ENCODE results near the gene FBXO48.

The FBXO48 gene

DNA sequence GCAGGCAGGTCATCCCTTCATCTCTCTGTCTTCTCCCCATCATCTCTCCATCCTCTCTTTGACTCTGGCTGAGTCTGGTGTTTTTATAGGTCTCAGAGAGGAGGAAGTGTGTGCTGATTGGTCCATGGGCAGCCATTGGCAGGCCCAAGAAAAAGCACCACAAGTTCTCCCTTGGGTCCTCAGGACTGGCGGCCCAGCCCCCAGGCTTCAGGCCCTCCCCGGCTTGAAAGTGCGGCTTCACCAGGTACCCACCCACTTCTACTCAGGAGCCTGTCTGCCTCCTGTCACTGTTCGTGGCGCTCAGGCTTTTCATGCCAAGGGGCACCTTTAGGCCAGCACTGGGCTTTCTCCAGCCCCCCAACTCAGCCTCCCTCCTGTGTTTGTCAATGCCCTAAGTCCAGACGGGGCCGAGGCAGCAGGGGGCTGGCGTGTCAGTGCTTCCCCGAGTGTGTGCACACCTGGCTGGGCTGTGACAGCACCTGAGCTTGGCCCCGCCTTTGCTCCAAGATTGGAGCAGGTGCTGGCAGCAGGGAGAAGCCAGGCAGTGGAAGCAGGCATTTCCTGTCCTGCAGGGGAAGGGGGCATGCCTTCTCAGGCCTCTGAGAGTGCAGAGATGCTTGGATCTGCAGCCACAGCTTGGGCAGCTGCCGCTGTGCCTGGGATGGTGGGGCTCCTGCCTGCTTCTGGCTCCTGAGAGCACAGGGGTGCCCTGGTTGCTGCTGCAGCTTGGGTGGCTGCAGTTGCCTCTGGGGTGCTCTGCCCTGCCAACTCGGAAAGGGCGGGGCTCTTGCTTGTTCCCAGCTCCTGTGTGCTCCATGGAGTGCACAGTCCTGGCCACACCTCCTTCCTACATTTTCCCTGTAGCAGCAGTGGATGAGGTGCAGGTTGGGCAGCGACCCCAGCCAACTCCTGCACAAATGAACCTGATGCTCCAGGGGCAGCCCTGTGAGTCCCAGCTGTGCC lies 34.1 kb downstream of the FBXO48 start:
- DNase-seq, result no peak

DNA sequence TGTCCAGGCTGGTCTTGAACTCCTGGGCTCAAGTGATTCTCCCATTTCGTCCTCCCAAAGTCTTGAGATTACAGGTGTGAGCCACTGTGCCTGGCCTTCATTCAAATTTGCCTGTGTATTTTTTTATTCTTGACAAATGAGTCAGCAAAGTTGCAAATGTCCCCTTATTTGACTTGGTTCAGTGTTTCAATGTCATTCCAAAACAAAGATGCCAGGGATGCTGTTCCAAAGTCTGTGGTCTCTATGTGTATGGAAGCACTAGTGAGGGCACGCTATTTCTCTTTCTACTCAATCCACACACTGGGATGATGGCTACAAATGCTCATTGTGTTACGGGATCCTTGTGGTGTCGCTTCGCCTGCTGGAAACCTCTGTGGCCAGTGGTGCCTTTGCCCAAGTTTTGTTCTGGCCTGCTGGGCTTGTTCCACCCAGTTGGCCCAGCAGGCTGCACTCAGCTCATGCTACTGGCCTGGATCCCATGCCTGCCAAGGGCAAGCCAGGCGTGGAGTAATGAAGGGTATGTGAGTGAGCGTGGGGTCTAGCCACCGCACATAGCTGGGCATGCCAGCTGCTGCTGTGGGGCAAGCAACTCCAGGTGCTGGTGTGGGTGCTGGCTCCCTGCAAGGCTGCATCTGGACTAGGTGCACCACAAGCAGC lies 35.6 kb downstream of the FBXO48 start:
- no peak for DNase-seq

DNA sequence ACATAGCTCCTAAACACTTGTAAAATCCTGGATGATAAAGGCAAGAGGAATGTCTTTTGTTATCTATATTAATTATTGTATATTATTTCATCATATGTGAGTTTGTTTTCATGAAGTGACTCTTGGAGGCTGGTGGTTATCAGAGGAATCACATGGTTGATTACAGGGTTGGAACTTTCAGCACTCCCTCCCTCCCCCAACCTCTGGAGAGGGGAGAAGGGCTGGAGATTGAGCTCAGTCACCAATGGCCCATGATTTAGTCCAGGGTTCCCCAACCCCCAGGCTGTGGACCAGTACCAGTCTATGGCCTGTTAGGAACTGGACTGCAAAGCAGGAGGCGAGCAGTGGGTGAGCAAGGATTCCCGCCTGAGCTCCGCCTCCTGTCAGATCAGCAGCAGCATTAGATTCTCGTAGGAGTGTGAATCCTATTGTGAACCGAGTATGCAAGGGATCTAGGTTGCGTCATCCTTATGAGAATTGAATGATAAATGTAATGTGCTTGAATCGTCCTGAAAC lies 37.7 kb downstream of the FBXO48 start:
- no peak for DNase-seq

DNA sequence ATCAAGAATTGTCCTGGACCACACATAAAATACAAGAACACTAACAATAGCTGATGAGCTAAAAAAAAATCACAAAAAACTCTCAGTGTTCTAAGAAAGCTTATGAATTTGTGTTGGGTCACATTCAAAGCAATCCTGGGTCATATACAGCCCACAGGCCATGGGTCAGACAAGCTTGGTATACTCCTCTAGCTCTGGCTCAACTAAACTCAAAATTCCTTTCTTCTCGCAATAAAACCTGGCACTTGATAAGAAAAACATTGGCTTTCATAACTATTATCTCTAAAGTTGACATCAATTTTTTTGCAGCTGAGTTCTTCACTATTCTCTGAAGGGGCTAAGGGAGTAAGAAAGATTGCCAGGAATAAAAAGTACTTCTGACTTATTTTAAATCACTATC lies 38.3 kb downstream of the FBXO48 start:
- no peak for DNase-seq

DNA sequence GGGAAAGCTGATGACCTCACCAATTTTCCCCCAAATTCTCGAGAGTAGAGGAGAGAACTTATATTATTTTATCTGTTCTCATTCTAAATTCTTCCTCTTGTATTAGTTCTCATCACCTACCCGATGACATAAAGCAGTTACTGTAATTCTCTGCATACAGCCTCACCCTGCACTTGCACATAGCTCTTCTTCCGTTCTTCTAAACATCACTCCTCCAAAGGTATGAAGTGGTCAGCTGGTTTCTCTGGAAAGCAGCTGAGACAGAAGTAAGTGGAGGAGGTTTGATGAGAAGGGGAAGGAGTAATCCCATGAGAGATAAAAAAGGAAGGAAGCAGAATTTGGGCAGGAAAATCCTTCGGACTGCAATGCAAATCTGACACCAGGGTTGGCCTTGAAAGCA lies 39.0 kb downstream of the FBXO48 start:
- DNase-seq, result no peak

DNA sequence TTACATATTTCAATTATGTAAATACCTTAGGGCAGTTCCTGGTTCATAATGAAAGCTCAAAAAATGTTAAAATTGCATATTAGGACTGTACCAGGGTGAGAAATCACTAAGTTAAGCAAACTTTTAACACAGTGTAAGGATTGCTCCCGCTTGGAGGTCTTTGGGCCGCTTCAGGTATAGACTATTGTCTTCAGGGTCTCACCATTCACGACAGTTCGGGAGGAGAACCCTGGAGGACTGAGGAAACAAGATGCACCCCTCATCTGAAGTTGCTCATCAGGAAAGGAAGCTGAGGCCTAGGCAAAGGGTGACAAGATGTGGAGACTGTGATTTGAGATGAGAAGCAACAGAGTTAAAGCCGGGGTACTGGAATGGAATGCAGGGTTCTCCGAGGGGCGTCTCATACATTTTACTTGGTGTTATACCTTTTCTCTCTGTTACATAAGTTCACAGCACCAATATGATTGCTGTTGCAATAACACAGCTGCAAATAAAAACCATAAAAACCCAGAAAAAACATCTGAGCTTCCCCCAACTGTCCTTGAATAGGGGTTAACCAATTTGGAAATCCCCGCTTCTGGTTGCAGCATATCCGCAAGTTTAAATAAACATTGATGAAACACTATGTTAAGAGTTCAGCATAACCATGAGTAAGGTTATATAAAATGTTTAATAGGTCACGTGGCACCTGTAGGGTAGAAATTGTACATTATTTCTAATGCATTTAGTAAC lies 40.1 kb downstream of the FBXO48 start:
- no peak for DNase-seq

DNA sequence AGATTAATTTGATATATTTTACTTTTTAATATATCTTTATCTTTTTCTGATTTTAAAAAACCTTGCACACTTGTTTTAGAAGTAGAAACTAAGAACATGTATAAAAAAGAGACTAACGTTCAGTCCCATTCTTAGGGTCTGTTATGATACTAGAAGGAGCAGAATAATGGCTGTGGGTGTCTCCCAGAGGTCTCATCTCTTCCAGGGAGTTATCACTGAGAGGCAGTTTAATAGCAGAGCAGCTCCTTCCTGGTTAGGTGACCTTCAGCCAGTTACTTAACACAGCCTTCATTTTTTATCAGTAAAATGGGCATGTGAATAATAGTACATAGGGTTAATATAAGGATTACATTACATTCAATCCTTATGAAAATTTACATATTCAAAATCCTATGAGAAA lies 40.6 kb downstream of the FBXO48 start:
- no peak for DNase-seq

DNA sequence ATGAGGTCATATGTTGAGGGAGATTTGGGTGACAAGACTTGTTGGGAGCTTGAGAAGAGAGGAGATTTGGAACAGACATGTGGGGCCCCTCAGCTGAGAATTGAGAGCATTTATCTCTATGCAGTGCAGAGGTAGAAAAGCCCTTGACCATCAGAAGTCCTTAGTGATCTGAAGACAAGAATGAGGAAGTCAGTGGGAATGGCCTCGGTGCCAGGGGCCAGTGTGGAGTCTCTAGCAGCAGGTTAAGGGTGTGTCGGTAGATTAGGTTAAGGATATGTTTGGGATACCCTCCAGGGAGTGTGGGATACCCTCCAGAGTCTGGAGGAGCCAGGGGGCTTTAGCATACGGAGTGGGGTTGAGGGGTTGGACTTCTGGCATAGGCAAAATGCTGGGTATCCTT lies 41.6 kb downstream of the FBXO48 start:
- no peak for DNase-seq

DNA sequence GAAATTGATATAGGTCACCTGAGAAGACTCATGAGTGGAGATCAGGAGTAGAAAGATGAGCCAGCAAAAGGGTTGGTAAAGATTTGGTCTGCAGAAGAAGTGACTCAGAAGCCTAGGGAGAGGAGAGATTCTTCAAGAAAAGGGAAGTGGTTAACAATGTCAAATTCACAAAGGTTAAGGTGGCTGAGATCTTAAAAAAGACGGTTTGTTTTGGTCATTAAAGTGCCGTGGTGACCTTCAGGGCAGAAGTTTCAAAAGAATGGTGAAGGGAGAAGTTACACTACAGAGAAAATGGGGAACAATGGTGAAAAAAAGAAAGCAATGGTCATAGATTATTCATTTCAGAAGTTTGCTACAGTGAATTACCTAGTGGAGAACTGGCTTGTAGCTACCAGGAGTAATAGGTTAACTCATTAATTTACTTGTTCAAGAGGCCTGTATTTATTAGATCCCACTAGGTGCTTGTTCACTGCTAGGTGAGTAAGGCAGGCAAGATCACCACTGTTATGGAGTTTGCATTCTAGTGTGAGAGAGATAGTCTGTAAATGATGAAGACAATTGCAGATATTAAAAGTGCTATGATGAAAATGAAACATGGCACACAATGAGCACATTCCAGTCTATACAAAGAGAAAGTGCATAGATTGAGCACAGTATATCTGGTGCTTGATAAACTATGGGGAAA lies 43.0 kb downstream of the FBXO48 start:
- no peak for DNase-seq

DNA sequence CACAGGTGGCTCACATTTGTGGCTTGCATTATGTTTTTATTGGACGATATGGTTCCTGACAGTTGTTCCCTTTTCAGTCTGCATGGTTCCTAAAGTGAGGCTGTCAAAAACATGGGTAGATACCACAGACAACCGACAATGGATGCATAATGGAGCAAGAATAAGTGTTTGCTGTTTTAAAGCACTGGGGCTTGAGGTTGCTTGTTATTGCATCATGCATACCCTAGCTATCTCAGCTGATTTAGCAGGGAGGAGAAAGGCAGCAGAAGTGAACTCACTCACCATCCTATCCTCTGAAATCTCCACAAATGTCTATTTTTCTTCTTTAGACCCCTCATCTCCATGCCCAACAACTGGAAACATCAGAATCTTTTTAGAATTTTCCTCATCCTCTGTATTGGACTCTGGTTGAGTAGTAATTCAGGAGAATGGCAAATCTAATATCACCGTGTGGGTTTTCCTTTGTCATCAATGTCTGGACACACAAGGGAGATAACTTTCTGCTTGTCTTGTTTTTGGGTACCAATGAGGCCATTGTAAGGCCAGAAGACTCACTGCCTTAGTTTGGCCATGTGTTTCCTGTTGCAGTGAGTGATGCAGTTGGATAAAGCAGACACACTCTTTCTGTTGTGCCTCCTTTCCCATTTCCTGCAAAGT lies 46.7 kb downstream of the FBXO48 start:
- no peak for DNase-seq

DNA sequence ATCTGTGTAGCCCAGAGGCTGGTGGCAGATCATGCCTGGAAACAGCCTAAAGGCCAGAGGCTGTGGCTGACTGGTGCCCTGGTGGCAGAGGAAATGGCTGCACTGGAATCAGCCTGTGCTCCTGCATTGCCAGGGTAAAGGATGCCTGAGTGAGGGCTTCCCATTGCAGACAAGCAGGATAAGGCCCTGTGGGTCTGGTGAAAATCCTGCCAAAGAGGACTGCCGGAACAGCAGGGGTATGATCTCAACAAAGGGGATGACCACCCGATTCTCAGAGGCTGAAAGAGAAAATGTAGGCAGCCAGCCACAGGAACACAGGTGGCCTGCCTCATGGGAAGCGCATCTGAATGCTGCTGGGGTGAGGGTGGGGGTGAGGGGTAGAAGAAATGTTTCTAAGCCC lies 48.2 kb downstream of the FBXO48 start:
- DNase-seq, result no peak

DNA sequence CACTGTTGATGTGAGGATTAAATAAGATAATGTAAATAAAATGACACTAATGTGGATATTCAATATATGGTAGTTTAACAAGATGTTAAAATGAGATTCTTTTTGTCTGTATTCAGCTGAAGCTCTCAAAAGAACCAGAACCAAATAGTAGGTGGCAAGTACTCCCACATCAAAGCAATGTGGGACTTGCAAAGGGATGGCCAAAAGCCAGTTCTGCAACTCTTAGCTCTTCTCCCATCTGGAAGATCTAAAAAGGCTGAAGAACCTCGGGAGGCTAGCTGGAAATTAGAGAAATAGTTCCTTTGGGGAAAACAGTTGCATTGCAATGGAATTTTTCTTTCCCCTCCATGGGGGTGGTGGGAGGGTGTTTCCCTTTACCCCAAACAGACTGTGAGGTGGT lies 48.7 kb downstream of the FBXO48 start:
- no peak for DNase-seq

DNA sequence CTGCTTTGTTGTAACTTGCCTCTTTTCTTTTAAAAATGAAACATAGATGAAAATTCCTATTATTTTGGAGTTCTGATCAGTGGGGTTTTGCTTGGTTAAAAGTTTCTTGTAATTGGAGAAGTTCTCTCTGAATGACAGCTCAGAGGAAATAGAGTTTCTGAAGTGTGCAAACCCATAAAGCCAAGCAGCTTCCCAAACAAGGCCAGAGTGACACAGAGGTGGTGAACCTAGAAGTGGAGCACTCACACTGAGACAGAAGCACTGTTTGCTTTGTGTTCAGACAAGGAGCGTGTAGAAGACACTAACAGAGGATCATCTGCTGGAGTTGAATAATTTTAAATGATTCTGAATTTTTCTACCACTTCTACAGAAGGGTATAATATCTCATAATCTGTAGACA lies 49.2 kb downstream of the FBXO48 start:
- DNase-seq, result no peak

DNA sequence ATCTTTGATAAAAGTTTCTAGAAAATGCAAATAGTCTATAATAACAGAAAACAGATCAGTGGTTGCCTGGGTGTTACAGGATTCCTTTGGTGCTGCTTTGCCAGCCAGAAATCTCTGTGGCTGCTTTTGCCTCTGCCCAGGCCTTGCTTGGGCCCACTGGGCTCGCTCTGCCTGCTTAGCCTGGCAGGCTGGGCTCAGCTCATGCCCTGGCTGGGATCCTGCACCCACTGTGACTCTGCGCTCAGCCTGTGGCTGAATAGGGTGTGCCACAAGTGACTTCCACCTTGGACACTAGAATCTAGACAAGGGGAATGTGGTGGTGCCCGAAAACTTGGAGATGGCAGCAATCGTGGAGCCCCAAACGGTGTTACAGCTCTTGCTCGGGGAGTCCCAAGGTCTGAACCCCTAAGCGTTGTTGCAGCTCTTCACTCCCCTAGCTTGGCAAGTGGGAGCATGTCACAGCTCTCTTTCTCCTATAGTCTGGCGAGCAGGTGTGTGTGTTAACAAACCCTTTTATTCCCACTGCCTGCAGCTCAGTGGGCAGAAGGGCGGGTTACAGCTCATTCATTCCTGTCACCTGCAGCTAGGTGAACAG lies 50.9 kb downstream of the FBXO48 start:
- no peak for DNase-seq

DNA sequence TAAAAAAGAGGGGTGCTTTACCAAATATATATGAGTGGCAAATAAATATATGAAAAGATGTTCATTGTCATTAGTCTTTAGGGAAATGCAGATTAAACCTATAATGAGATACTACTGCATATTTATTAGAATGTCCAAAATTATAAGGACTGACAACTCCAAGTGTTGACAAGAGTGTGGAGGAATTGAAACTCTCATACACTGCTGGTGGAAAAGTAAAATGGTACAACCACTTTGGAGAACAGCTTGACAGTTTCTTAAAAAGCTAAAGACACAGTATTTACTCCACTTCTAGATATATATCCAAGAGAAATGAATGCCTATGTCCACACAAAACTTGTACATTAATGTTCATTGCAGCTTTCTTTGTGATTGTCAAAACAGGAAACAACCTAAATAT lies 51.6 kb downstream of the FBXO48 start:
- no peak for DNase-seq

DNA sequence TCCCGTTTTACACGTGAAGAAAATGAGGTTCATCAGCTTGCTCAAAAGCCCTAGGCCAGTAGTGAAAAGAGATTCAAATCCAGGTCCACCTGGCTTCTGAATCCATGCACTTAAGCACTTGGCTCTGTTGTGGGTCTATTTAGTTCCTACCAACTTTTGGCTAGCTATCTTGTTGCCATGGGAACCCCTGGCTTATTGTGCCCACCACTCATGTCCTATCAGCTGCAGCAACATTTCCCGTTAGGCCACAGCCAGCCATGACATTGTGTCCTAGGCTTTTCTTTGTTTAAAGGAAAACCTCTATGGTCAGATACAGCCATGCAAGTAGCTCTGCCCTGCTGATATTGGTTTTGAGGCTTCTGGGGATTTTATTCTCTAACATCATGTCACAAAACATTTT lies 52.2 kb downstream of the FBXO48 start:
- DNase-seq, result peak; percentile 30

DNA sequence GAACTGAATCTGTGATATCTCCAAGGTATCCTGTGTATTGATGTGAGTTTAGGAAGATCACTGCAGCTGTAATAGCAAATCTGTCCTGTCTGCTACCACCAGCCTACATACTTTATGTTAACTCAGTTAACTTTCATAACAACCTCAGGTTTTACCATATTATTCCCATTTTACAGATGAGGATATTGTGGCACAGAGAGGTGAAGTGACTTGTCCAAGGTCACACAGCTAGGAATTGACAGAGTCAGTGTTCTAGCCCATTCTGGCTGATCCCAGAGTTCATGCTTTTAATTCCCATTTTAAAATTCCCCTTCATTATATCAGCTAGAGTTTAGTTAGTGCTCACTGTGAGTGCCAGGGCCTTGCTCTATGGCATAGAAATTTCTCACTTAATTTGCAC lies 52.6 kb downstream of the FBXO48 start:
- DNase-seq, result no peak

DNA sequence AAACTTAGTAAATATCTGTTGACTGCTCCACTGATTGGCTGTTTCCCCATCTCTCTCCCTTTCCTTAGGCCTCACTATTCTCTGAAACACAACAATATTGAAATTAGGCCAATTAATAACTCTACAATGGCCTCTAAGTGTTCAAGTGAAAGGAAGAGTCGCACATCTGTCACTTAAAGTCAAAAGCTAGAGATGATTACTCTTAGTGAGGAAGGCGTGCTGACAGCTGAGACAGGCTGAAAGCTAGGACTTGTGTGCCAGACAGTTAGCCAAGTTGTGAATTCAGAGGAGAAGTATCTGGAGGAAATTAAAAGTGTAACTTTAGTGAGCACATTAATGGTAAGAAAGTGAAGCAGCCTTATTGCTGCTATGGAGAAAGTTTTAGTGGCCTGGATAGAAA lies 53.6 kb downstream of the FBXO48 start:
- no peak for DNase-seq

DNA sequence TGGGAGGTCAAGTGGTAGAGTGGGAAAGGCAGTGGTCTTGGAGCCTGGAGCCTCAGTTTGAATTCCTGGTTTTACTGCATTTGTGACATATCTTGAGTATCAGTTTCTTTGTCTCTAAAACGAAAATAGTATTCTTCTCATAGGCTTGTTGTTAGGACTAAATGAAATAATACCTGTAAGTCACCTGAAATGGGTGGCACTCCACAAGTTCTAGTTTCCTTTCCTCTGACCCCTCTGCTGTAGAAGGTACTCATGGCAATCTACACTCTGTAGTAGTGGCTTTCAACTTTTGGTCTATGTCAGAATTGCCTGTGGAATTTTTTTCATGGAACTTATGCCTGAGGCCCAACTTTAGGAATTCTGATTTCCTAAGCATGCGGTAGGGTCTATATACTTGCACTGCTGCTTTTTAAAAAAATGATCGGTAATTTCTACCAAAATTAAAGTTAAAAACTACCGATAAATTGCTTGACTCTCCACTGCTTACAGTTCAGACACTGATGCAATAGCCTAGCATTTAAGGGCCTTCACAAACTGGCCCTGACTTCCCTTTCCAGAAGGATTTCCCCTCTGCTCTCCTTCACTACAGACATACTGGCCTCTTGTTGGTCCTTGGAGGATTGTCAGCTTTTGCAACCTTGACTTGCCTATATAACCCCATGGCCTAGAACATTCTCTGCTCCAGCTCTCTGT lies 54.8 kb downstream of the FBXO48 start:
- DNase-seq, result no peak

DNA sequence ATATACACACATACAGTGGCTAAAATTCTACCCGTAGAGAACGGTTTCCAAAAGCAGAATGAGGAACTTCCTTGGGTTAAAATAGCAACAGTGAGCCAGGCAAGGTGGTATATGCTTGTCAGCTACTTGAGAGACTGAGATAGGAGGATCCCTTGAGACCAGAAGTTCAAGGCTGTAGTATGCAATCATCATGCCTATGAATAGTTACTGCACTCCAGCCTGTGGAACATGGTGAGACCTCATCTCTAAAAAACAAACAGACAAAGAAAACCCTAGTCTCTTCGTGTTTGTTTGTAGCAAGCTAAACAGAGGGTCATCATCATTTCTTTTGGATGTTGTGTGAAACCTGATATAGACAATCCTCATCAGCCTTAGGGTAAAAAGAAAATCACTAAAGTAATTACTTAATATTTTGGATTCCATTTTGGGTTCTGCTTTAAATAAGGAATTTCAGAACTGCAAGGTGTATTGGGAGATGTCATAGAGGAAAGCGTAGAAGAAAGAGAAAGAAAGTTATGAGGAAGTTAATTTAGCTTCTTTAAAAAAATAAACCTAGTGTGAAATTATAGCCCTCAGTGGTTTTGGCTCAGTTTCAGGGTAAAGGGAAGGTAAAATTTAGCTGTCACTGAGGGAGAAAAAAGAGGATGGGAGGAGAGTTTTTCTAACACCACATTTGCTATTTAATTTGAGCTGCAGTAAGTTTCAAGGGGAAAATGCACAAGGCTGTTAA lies 55.5 kb downstream of the FBXO48 start:
- DNase-seq, result no peak

Measured in eye (tissue), 1 donor.